Endodermal cell (in vitro differentiated cells): ENCODE results near the gene NECAB2. TPM values are rescaled to one million over a fixed set of nuclear protein-coding genes. Genes with fewer than 3 reads are reported as not detected.

Experiments
- DNase-seq: peaks from one replicate; pipeline ENCODE4 v3.0.0-alpha.2; 2017
- H3K27ac ChIP-seq: 2 replicates; pipeline ENCODE4 v1.5.1; 2013; ENCODE audit warnings: mild to moderate bottlenecking, low read depth, low read length, moderate library complexity
- H3K27me3 ChIP-seq: 2 replicates; pipeline ENCODE4 v1.6.1; 2013; ENCODE audit warnings: mild to moderate bottlenecking, low read length, moderate library complexity; ENCODE audit not compliant: insufficient read depth, control insufficient read depth, poor library complexity, severe bottlenecking
- H3K36me3 ChIP-seq: 2 replicates; pipeline ENCODE4 v1.7.0; 2013; ENCODE audit warnings: mild to moderate bottlenecking, low read length, moderate library complexity; ENCODE audit not compliant: control insufficient read depth, insufficient read depth
- H3K4me1 ChIP-seq: one replicate; pipeline ENCODE4 v1.7.0; 2013; ENCODE audit warnings: low read length; ENCODE audit not compliant: control insufficient read depth, insufficient read depth
- H3K4me3 ChIP-seq: 2 replicates; pipeline ENCODE4 v1.5.1; 2013; ENCODE audit warnings: mild to moderate bottlenecking, low read length, moderate library complexity
- H3K9ac ChIP-seq: 2 replicates; pipeline ENCODE4 v1.6.1; 2013; ENCODE audit warnings: mild to moderate bottlenecking, low read length, moderate library complexity; ENCODE audit not compliant: poor library complexity, severe bottlenecking; ENCODE audit errors: extremely low read depth
- H3K9me3 ChIP-seq: 2 replicates; pipeline ENCODE4 v1.6.1; 2013; ENCODE audit warnings: mild to moderate bottlenecking, low read length, moderate library complexity; ENCODE audit not compliant: control insufficient read depth
- H3K27ac Mint-ChIP-seq: 2 replicates; pipeline ENCODE4 v1.8.0; 2020; ENCODE audit warnings: mixed read lengths
- H3K27me3 Mint-ChIP-seq: 2 replicates; pipeline ENCODE4 v1.8.0; 2021; ENCODE audit warnings: mild to moderate bottlenecking, mixed read lengths; ENCODE audit not compliant: insufficient read depth
- H3K36me3 Mint-ChIP-seq: 2 replicates; pipeline ENCODE4 v1.8.0; 2020; ENCODE audit warnings: low read depth, mixed read lengths
- H3K4me1 Mint-ChIP-seq: 2 replicates; pipeline ENCODE4 v1.8.0; 2020; ENCODE audit warnings: mixed read lengths
- H3K4me3 Mint-ChIP-seq: 2 replicates; pipeline ENCODE4 v1.8.0; 2020; ENCODE audit warnings: mild to moderate bottlenecking, moderate library complexity, mixed read lengths
- H3K9me3 Mint-ChIP-seq: 2 replicates; pipeline ENCODE4 v1.8.0; 2020; ENCODE audit warnings: mild to moderate bottlenecking, mixed read lengths
- CTCF ChIP-seq: fragments of 200-600 bp; sonication (generic); conservative IDR thresholded peaks from 2 replicates; pipeline ENCODE4 v1.5.0; 2021; ENCODE audit warnings: antibody characterized with exemption, mild to moderate bottlenecking
- WGBS, 2 experiments: methylation state at CpG; one replicate each; pipeline versions ENCODE4 v1.1.5 to v1.1.7; 2013; ENCODE audit warnings: missing lambda C conversion rate in 2 of 2, mixed read lengths in 1 of 2; ENCODE audit not compliant: insufficient coverage in 1 of 2, insufficient read length in 1 of 2; 5-methylcytosine and 5-hydroxymethylcytosine counted together
- total RNA-seq, 2 donors: library from RNA; stranded (reverse); fragmentation: NEBNext Ultra II Directional in 1 of 2; extraction: Animal tissue kit (Norgen Biotek cat#: 25700) in 1 of 2; gene quantifications; 2 replicates in 1 of 2; 3 replicates in 1 of 2; pipeline ENCODE4 v1.2.1, GENCODE V29; 2021

NECAB2 gene
- total RNA-seq, 2 donors from 2014 or later = 2.7 to 3.3 TPM

DNA sequence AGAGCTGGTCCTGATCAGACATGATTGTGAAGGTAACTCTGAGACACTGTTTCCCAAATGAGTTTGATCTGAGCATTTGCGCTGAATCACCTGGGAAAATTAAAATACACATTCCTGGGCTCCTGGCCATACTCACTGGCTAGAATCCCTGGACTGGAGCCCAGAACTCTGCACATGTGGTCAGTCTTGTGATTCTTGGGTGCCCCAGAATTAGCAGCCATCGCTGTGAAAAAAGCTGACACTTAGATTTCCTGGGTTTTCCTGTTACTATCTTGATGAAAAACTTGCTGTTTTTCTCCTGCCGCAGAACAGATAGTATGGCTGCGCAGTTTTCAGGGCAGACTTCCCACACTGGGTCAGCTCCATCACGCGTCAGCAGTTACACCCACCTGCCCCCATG is 24.6 kb downstream of the NECAB2 start:
- Histone ChIP-seq H3K4me1 (no peaks in the 10 kb centered on the region), H3K9ac (no peak overlapping the region), H3K4me3 (no peak overlapping the region), H3K27me3 (no peaks in the 10 kb centered on the region), H3K36me3 (no peaks in the 10 kb centered on the region), H3K9me3 (no peaks in the 10 kb centered on the region), H3K27ac (peak overlapping the region; percentile 36)
- Mint-ChIP-seq H3K4me1 (no peaks in the 10 kb centered on the region), H3K36me3 (no peaks in the 10 kb centered on the region), H3K27me3 (peaks cover 7% of the 10 kb centered on the region), H3K9me3 (no peaks in the 10 kb centered on the region), H3K27ac (no peak overlapping the region), H3K4me3 (no peak overlapping the region)
- no peak for TF ChIP-seq CTCF
- DNase-seq = no peak
- 86 to 90% methylated on average over 3 to 6 of the region's 6 CpGs for WGBS, 2 experiments

- no peaks in the 10 kb centered on the region for H3K9me3 ChIP-seq
- H3K27me3 ChIP-seq = no peaks in the 10 kb centered on the region
- DNase-seq = no peak
- H3K9me3 Mint-ChIP-seq = no peaks in the 10 kb centered on the region
- no peak overlapping the region for H3K27ac Mint-ChIP-seq
- no peak for TF ChIP-seq CTCF
- no peak overlapping the region for H3K9ac ChIP-seq
- WGBS, 2 experiments = 92 to 93% methylated on average over 3 to 8 of the region's 8 CpGs
- no peaks in the 10 kb centered on the region for H3K36me3 Mint-ChIP-seq
- H3K4me1 ChIP-seq = no peaks in the 10 kb centered on the region
- H3K4me3 ChIP-seq = no peak overlapping the region
- no peaks in the 10 kb centered on the region for H3K4me1 Mint-ChIP-seq
- no peak overlapping the region for H3K27ac ChIP-seq
- H3K4me3 Mint-ChIP-seq = no peak overlapping the region
- peaks cover 6% of the 10 kb centered on the region for H3K27me3 Mint-ChIP-seq
- no peaks in the 10 kb centered on the region for H3K36me3 ChIP-seq
Measured at GRCh38 chr16:83994087-83994486, 26.0 kb downstream of the NECAB2 start.

DNA sequence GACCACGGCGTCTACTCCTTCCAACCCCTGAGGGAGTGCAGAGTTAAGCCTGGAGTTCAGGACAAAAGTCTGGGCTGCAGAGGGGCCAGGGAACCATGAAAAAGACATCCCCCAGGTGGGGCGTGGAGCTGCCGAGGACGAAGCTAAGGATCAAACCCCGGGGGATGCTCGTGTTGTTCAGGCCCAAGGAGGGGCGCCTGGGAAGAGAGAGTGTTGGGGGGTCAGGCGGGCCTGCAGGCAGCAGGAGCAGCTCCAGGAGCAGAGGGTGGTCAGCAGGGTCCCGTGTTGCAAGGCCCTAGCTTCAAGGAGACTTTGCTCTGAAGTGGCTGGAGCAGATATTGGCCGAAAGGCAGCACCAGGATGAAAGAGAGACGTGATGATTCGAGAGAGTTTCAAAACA is 26.7 kb downstream of the NECAB2 start:
- Mint-ChIP-seq H3K4me1 (no peaks in the 10 kb centered on the region), H3K36me3 (no peaks in the 10 kb centered on the region), H3K9me3 (no peaks in the 10 kb centered on the region), H3K4me3 (no peak overlapping the region), H3K27ac (no peak overlapping the region), H3K27me3 (peaks cover 2% of the 10 kb centered on the region)
- no peaks in the 10 kb centered on the region for H3K36me3 ChIP-seq
- H3K27me3 ChIP-seq = no peaks in the 10 kb centered on the region
- H3K27ac ChIP-seq = peak overlapping the region; percentile 32
- no peak for TF ChIP-seq CTCF
- whole genome bisulfite sequencing, 2 experiments = 91% methylated on average over 10 to 13 of the region's 13 CpGs
- H3K9ac ChIP-seq = no peak overlapping the region
- no peaks in the 10 kb centered on the region for H3K4me1 ChIP-seq
- no peak for DNase-seq
- H3K9me3 ChIP-seq = no peaks in the 10 kb centered on the region
- no peak overlapping the region for H3K4me3 ChIP-seq
